Ammon's horn (tissue), 1 donor: ENCODE measurements around the gene MAP3K13.
"Not testable (repeated sequence)": the region's sequence is repeated elsewhere in the genome, so short reads cannot be mapped to it uniquely, and the experiment has no call there.

ENCODE experiments used
- DNase-seq: peaks from one replicate; pipeline ENCODE4 v3.0.0-alpha.2; 2016; ENCODE audit warnings: low spot score

Gene MAP3K13

GRCh38 chr3:185448107-185448506 lies 85.2 kb downstream of the MAP3K13 start:
- DNase-seq = no peak

- DNase-seq = not testable (repeated sequence)
Observed at GRCh38 chr3:185451432-185451831, 88.5 kb downstream of the MAP3K13 start.

DNA sequence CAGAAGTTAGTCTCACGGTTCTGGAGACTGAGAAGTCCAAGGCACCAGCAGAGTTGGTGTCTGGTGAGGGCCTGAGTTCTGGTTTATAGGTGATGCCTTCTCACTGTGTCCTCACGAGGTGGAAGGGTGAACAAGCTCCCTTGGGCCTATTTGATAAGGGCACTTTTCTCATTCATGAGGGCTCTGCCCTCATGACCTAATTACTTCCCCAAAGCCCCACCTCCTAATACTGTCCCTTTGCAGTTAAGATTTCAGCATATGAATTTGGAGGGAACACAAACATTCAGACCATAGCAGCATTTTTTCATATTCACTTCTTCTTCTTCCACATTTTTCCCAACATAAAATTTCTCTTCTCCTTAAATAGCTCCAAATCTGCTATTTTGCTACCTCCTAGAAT lies 94.4 kb downstream of the MAP3K13 start:
- DNase-seq = no peak

DNA sequence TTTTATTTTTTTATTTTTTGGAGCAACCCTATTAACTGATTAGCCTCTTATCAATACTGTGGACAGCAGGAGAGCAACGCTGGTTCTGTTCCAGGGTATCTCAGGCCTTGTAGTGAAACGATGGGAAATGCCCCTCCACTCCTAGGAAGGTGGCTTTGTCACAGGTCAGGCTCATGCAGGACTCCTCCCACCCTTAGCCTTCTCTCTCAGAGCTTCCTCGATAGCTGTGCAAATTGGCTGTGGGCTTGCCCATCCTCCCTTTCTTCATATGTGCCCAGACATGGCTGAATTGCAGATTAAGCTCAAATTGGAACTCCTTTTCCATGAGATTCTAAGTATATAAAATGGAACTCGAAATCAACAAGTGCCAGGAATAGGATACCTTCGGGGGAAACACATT lies 97.4 kb downstream of the MAP3K13 start:
- no peak for DNase-seq

DNA sequence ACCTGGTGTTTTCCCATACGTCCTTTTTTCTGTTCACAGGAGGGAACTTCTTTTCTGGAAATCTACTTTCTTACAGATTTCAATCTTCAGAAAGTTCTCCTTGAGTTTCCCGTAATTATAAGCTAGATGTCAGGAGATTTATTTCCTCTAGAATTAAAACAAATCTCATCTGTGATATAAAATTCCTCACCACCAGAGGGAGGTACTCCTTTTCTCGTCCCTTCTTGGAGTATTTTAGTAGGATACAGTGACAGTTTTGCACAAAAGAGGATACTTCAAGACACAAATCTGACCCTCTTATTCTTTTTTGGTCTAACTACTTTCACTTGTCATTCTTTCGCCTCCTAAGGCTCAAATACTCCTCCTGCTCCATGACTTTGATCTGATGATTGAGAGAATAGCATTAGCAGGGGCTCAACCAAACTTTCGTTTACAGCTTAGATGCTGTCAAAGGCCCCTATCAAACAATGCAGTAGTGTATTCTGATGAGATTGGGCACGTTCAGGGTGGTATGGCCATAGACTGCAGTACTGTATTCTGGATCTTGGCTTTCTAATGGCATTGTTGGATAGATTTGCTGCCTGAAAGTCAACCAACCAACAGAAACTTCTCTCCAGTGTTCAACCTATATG lies 97.9 kb downstream of the MAP3K13 start:
- DNase-seq = no peak

DNA sequence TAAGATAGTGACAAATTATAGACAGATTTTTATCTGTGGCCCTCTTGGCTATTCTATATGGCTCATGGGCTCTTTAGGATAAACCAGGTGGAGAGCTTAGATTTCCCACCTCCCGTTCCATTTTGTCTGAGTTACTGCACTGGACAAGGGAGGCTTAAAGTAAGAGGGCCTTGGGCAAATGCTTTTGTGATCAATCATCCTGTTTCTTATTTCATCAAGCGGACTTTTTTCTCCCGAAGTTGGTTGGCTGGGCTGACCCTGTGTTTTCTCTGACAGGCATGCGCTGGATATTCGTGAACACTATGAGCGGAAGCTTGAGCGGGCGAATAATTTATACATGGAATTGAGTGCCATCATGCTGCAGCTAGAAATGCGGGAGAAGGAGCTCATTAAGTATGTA lies 102.5 kb downstream of the MAP3K13 start:
- no peak for DNase-seq

DNA sequence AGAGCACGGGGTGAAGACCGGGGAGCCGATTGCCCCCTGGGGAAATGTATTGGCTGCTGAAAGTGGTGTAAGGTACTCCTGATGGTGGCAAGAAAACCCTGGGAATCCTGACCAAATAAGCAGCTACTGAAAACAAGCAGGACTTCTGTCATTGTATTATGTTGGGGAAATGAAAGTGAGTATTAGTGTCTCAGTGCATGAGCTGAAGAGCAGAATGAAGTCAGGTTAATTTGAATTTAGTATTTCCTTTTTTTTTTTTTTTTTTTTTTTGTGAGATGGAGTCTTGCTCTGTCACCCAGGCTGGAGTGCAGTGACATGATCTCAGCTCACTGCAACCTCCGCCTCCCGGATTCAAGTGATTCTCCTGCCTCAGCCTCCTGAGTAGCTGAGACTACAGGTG lies 103.2 kb downstream of the MAP3K13 start:
- not testable (repeated sequence) for DNase-seq

GRCh38 chr3:185469542-185469941 lies 106.6 kb downstream of the MAP3K13 start:
- no peak for DNase-seq

GRCh38 chr3:185470323-185470722 lies 107.4 kb downstream of the MAP3K13 start:
- DNase-seq = no peak

GRCh38 chr3:185473290-185473815 lies 110.4 kb downstream of the MAP3K13 start:
- no peak for DNase-seq

DNA sequence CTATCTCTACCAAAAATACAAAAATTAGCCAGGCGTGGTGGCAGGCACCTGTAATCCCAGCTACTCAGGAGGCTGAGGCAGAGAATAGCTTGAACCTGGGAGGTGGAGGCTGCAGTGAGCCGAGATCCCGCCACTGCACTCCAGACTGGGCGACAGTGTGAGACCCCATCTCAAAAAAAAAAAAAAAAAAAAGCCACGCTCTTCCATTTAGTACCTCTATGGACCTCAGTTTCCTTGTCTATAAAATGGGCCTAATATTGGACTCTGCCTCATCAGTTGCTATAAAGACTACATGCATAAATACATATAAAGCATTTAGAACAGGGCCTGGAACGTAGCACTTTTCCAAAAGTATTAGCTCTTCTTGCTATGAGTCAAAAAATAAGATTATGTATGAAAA lies 112.0 kb downstream of the MAP3K13 start:
- DNase-seq = not testable (repeated sequence)

GRCh38 chr3:185477316-185477715 lies 114.4 kb downstream of the MAP3K13 start:
- no peak for DNase-seq

DNA sequence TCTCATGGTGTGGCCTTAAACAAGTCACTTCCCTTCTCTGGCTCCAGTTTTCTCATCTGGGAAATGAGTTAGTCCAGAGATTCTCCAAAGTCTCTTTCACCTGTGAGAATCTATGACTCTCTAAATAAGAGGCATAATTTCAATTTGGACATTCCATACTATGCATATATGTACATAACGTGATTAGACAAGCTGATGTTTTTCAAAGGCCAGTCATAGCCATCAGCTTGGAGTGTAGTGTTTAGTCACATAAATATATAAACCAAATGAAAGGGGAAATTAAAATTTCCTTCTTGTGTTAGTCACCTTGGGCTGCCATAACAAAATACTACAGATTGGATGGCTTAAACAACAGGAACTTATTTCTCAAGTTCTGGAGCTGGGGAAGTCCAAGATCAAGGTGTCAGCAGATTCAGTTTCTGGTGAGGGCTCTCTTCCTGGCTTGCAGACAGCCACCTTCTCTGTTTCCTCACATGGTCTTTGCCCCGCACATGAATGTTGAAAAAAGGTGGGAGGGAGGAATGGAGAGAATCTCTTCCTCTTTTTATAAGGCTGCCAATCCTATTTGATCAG lies 116.5 kb downstream of the MAP3K13 start:
- DNase-seq = no peak

DNA sequence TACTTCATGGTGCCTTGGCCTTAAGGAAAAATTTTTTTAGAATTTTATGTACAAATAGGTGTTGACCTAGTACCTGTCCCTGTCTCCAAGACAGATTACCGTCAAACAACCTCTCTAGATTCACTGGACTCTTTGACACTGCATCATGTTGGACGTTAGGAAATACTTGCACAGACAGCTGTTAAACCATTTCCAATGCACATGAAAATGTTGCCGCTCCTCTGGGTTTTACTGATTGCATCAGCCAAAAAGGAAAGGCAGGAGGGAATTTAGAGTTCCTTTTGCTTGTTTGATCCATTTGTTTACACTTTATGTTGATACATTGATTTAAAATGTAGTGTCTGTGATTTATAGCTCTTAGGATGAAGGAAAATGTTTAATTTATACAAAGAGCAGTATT lies 121.4 kb downstream of the MAP3K13 start:
- DNase-seq = no peak

- no peak for DNase-seq
Observed at GRCh38 chr3:185486394-185486793, 123.5 kb downstream of the MAP3K13 start.

GRCh38 chr3:185488465-185488864 lies 125.5 kb downstream of the MAP3K13 start:
- no peak for DNase-seq

- no peak for DNase-seq
Observed at GRCh38 chr3:185489462-185489861, 126.5 kb downstream of the MAP3K13 start.

GRCh38 chr3:185490241-185490640 lies 127.3 kb downstream of the MAP3K13 start:
- no peak for DNase-seq

- DNase-seq = peak; percentile 93
Observed at GRCh38 chr3:185498503-185499396, 135.8 kb downstream of the MAP3K13 start, which contains the start of gene TMEM41A. Gene TMEM41A, minus strand, starts transcription at chr3:185499035. Its CDS starts 74 bp downstream, at chr3:185498961.

DNA sequence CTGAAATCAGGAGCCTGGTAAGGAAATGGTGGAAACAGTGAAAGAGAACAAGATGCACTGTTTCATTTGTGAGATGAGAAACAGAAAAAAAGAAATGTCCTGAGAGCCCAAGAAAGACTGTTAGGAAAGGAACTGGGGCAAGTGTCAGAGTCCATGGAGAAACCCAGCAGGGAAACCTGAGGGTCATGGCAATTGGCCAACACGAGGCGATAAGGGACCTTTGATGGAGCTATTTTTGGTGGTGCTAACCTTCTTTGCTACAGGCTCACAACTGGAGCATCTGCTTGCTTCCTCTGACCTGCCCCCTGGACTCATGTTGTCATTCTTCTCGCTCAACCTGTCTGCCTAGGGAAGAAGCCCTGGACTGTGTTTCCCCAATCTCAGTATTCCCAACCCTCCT lies 140.1 kb downstream of the MAP3K13 start:
- no peak for DNase-seq

- no peak for DNase-seq
Observed at GRCh38 chr3:185503521-185503920, 140.6 kb downstream of the MAP3K13 start.

- DNase-seq = no peak
Observed at GRCh38 chr3:185504636-185505035, 141.7 kb downstream of the MAP3K13 start.

DNA sequence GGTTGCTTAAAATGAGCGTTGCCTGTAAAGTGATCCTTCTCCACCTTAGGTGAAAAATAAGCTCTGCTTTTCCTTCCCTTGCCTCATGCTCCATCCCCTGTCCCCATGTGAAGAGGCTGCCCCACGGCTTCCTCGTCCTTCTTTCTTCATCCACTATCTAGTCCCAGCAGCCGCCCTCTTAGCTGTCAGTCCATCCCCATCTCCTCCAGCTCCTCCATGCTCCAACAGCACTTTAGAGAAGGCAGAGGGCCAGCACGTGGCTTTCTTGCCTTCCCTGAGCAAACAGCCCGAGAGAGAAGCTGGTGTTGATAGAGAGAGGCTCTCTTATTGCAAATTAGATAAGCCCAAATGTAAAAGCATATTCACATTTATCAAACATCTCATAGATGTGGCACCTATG lies 144.9 kb downstream of the MAP3K13 start:
- DNase-seq = no peak
